Liver (tissue), 9 donors: ENCODE data around the gene GRN. TPM values are rescaled to one million over a fixed set of nuclear protein-coding genes. Genes with fewer than 3 reads are reported as not detected.

ENCODE experiments used
- DNase-seq: peaks from one replicate; pipeline ENCODE4 v3.0.0-alpha.2; 2017; ENCODE audit warnings: low spot score
- H3K27ac ChIP-seq, 2 donors: one replicate each; pipeline ENCODE4 v1.7.0; 2013; ENCODE audit warnings: inconsistent platforms in 2 of 2, low read length in 2 of 2, control low read depth in 1 of 2, low read depth in 1 of 2, mild to moderate bottlenecking in 1 of 2
- H3K27me3 ChIP-seq, 4 donors: one replicate each; pipeline versions ENCODE4 v1.6.1 to v1.7.0; 2013; ENCODE audit warnings: low read length in 3 of 4, inconsistent platforms in 1 of 4, mild to moderate bottlenecking in 1 of 4, moderate library complexity in 1 of 4; ENCODE audit not compliant: control insufficient read depth in 4 of 4, insufficient read depth in 4 of 4
- H3K36me3 ChIP-seq, 4 donors: one replicate each; pipeline versions ENCODE4 v1.6.1 to v1.7.0; 2013; ENCODE audit warnings: low read length in 3 of 4, mild to moderate bottlenecking in 3 of 4, low read depth in 1 of 4, moderate library complexity in 1 of 4; ENCODE audit not compliant: control insufficient read depth in 4 of 4, insufficient read depth in 3 of 4
- H3K4me1 ChIP-seq, 4 donors: one replicate each; pipeline versions ENCODE4 v1.6.1 to v1.7.0; 2013; ENCODE audit warnings: low read length in 3 of 4, mild to moderate bottlenecking in 3 of 4, moderate library complexity in 1 of 4; ENCODE audit not compliant: control insufficient read depth in 4 of 4, insufficient read depth in 4 of 4
- H3K4me3 ChIP-seq, 3 donors: one replicate each; pipeline versions ENCODE4 v1.6.1 to v1.7.0; 2013; ENCODE audit warnings: low read length in 3 of 3, control low read depth in 1 of 3, low read depth in 1 of 3, mild to moderate bottlenecking in 1 of 3
- H3K9ac ChIP-seq, 2 donors: one replicate each; pipeline ENCODE4 v1.7.0; 2013; ENCODE audit warnings: low read length in 2 of 2, mild to moderate bottlenecking in 2 of 2, moderate library complexity in 2 of 2, control low read depth in 1 of 2, low read depth in 1 of 2
- H3K9me3 ChIP-seq, 4 donors: one replicate each; pipeline versions ENCODE4 v1.6.1 to v1.7.0; 2013; ENCODE audit warnings: low read length in 3 of 4; ENCODE audit not compliant: control insufficient read depth in 4 of 4
- EGR1 ChIP-seq, 2 donors: IDR thresholded peaks; 2 replicates each; pipeline ENCODE4 v1.6.1; 2016 to 2018; ENCODE audit warnings: antibody characterized with exemption in 2 of 2, low read depth in 2 of 2
- FOXA2 ChIP-seq: IDR thresholded peaks from 2 replicates; pipeline ENCODE4 v1.6.1; 2016; ENCODE audit warnings: antibody characterized with exemption
- TAF1 ChIP-seq: conservative IDR thresholded peaks from 2 replicates; pipeline ENCODE4 v1.6.1; 2016; ENCODE audit warnings: antibody characterized with exemption, mild to moderate bottlenecking
- WGBS: extraction: QIAGEN DNeasy Blood & Tissue Kit; methylation state at CpG from one replicate; pipeline ENCODE4 v1.1.7; 2013; 5-methylcytosine and 5-hydroxymethylcytosine counted together
- polyA plus RNA-seq, 2 donors: library from polyadenylated mRNA; stranded (reverse) in 1 of 2; unstranded in 1 of 2; fragments of 200-250 nt in 1 of 2; fragments of >200 nt in 1 of 2; fragmentation: Nextera tagmentation in 1 of 2; extraction: Ambion mirVana in 1 of 2; gene quantifications; one replicate each; pipeline versions ENCODE4 v1.2.1 to v1.2.3, GENCODE V29; 2013 to 2015
- total RNA-seq, 2 donors: library from RNA; depleted of rRNA; stranded (reverse); fragments of >200 nt; gene quantifications; one replicate each; pipeline ENCODE4 v1.2.3, GENCODE V29; 2014
- TF ChIP-seq, protein P1 (sequence below): IDR thresholded peaks from 2 replicates; pipeline ENCODE4 v1.6.1; 2016; ENCODE audit warnings: antibody characterized with exemption, mild to moderate bottlenecking
- TF ChIP-seq, protein P2 (sequence below): IDR thresholded peaks from 2 replicates; pipeline ENCODE4 v1.6.1; 2016; ENCODE audit warnings: antibody characterized with exemption
- TF ChIP-seq, protein P3 (sequence below): IDR thresholded peaks from 2 replicates; pipeline ENCODE4 v1.6.1; 2016; ENCODE audit warnings: antibody characterized with exemption
- TF ChIP-seq, protein P4 (sequence below): fragments of 150-350 bp; IDR thresholded peaks from 2 replicates; pipeline ENCODE4 v1.5.1; 2017; ENCODE audit warnings: improper control_type of control experiment, low read depth, low read length; ENCODE audit not compliant: missing input control
- donor health status: healthy.
- donor health status: healthy.
- donor health status: healthy.
- donor health status: healthy.
- donor health status: healthy.

The GRN gene
- total and polyA plus RNA-seq, 4 donors = 90.9 to 166 (median 133) TPM

DNA sequence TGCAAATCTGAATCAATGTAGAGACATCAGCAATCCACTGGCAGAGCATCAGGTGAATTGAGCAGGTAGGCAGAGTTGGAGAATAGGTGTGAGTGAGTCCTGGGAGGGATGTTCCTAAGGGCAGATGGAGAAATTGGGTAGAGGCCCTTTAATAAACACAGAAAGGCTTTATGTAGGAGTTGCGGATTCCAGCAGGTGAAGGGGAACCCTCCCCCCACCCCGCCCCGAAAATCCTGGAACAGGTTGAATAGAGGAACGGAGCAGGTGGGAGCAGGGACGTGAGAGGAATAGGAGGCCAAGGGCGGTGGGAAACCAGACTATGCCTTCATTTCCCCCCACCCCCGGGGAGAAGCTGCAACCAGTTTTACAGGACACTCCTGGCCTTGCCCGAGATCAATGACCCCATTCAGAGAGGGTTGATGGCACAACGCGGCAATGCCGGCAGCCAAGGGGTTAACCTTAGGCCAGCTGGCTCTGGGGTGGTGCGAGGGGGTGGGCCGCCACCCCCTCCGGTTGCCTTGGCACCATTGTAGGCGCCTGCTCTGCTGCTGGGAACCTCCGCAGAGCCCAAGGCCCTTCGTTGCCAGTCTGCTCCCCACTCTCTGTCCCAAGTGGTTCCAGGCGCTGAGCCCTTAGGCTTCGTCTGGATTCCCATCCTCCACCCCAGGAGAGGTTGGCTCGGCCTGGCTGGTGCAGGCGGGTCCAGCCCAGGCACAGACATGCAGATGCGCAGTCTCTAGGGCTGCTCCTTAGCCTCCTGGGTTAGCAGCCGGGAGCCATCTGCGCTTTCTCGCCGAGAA lies 37.5 kb upstream of the GRN start (continued):
- TF ChIP-seq, protein P1, sequence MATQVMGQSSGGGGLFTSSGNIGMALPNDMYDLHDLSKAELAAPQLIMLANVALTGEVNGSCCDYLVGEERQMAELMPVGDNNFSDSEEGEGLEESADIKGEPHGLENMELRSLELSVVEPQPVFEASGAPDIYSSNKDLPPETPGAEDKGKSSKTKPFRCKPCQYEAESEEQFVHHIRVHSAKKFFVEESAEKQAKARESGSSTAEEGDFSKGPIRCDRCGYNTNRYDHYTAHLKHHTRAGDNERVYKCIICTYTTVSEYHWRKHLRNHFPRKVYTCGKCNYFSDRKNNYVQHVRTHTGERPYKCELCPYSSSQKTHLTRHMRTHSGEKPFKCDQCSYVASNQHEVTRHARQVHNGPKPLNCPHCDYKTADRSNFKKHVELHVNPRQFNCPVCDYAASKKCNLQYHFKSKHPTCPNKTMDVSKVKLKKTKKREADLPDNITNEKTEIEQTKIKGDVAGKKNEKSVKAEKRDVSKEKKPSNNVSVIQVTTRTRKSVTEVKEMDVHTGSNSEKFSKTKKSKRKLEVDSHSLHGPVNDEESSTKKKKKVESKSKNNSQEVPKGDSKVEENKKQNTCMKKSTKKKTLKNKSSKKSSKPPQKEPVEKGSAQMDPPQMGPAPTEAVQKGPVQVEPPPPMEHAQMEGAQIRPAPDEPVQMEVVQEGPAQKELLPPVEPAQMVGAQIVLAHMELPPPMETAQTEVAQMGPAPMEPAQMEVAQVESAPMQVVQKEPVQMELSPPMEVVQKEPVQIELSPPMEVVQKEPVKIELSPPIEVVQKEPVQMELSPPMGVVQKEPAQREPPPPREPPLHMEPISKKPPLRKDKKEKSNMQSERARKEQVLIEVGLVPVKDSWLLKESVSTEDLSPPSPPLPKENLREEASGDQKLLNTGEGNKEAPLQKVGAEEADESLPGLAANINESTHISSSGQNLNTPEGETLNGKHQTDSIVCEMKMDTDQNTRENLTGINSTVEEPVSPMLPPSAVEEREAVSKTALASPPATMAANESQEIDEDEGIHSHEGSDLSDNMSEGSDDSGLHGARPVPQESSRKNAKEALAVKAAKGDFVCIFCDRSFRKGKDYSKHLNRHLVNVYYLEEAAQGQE = no peak
- no peak for TF ChIP-seq EGR1 (IDR thresholded peaks at IDR 0.05; ENCODE audit: low read depth in 2 of 2)
- TF ChIP-seq, protein P2, sequence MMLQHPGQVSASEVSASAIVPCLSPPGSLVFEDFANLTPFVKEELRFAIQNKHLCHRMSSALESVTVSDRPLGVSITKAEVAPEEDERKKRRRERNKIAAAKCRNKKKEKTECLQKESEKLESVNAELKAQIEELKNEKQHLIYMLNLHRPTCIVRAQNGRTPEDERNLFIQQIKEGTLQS = no peak

DNA sequence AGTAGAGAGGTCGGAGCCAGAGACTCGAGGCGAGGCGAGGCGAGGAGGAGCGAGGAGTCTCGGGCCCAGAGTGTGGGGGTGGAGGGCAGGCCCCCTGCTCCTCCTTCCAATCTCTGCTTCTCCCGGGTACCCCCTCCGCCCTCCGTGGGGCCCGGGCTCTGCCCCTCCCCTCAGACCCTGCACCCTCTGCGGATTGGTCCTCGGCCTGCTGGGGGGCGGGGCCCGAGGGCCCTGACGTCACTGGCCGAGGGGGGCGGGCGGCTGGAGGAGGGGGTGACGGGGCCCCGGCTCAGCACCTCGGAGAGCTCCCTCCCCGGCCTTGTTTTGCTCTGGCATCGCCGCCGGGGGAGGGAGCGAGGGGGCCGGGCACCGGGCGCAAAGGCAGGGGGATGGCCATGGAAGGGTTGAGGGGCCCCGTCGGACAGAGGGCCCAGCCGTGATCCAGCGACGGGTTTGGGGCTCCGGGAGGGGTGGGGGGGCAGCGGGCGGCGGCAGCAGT lies 36.7 kb upstream of the GRN start, which contains the start of gene RUNDC3A:
RUNDC3A (plus strand) TSS at position 282 of the 499 bp plus-strand sequence. CDS start 232 bp downstream, outside the sequence.
- Histone ChIP-seq H3K9me3 (no peaks in the 10 kb centered on the region), H3K27ac (no peak within 1 kb of the TSS), H3K36me3 (no peaks in the 10 kb centered on the region), H3K9ac (no peak within 1 kb of the TSS), H3K27me3 (peaks cover 0 to 7% (median 2%) of the 10 kb centered on the region in 4 donors), H3K4me3 (peak within 1 kb of the TSS in 1 of 3 donors; percentile 34), H3K4me1 (peaks cover 5 to 13% (median 8%) of the 10 kb centered on the region in 4 donors)
- no peak for TF ChIP-seq FOXA2
- TF ChIP-seq, protein P1 = peak; percentile 99
- no peak for TF ChIP-seq TAF1
- TF ChIP-seq, protein P3, sequence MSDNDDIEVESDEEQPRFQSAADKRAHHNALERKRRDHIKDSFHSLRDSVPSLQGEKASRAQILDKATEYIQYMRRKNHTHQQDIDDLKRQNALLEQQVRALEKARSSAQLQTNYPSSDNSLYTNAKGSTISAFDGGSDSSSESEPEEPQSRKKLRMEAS = no peak
- TF ChIP-seq, protein P4, sequence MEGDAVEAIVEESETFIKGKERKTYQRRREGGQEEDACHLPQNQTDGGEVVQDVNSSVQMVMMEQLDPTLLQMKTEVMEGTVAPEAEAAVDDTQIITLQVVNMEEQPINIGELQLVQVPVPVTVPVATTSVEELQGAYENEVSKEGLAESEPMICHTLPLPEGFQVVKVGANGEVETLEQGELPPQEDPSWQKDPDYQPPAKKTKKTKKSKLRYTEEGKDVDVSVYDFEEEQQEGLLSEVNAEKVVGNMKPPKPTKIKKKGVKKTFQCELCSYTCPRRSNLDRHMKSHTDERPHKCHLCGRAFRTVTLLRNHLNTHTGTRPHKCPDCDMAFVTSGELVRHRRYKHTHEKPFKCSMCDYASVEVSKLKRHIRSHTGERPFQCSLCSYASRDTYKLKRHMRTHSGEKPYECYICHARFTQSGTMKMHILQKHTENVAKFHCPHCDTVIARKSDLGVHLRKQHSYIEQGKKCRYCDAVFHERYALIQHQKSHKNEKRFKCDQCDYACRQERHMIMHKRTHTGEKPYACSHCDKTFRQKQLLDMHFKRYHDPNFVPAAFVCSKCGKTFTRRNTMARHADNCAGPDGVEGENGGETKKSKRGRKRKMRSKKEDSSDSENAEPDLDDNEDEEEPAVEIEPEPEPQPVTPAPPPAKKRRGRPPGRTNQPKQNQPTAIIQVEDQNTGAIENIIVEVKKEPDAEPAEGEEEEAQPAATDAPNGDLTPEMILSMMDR = no peak
- peak; percentile 88 for DNase-seq
- 4% methylated on average over 39 of the region's 39 CpGs for WGBS
